Measurements from ENCODE around the gene FIBP. TPM values are rescaled to one million over a fixed set of nuclear protein-coding genes. Genes with fewer than 3 reads are reported as not detected.
A peak's percentile ranks its signal among the peaks of the same experiment; 100 is the strongest.

The FIBP gene
- total RNA-seq, 2 donors from 2014 or later: 41.9 to 53.5 TPM

- intact Hi-C loops (cut with DNase I): loop anchor here (5.0 kb wide), 1 partner anchor 101 kb away; no protein-coding TSS in a partner anchor
- H3K9ac ChIP-seq (ENCODE audit: low read depth in 2 of 2, low read length in 2 of 2): no peak overlapping the region
- H3K27me3 ChIP-seq: no peaks in the 10 kb centered on the region
- TF ChIP-seq, protein P1, sequence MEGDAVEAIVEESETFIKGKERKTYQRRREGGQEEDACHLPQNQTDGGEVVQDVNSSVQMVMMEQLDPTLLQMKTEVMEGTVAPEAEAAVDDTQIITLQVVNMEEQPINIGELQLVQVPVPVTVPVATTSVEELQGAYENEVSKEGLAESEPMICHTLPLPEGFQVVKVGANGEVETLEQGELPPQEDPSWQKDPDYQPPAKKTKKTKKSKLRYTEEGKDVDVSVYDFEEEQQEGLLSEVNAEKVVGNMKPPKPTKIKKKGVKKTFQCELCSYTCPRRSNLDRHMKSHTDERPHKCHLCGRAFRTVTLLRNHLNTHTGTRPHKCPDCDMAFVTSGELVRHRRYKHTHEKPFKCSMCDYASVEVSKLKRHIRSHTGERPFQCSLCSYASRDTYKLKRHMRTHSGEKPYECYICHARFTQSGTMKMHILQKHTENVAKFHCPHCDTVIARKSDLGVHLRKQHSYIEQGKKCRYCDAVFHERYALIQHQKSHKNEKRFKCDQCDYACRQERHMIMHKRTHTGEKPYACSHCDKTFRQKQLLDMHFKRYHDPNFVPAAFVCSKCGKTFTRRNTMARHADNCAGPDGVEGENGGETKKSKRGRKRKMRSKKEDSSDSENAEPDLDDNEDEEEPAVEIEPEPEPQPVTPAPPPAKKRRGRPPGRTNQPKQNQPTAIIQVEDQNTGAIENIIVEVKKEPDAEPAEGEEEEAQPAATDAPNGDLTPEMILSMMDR (IDR thresholded peaks at IDR 0.05): no peak
- peaks cover 7% of the 10 kb centered on the region for H3K36me3 ChIP-seq
- H3K4me1 ChIP-seq: peaks cover 5% of the 10 kb centered on the region
- no peak overlapping the region for H3K4me3 ChIP-seq
- H3K27ac ChIP-seq: no peak overlapping the region
- H3K9me3 ChIP-seq: no peaks in the 10 kb centered on the region
- DNase-seq: no peak
Measured at GRCh38 chr11:65885808-65886536, 2.3 kb downstream of the FIBP start.

DNA sequence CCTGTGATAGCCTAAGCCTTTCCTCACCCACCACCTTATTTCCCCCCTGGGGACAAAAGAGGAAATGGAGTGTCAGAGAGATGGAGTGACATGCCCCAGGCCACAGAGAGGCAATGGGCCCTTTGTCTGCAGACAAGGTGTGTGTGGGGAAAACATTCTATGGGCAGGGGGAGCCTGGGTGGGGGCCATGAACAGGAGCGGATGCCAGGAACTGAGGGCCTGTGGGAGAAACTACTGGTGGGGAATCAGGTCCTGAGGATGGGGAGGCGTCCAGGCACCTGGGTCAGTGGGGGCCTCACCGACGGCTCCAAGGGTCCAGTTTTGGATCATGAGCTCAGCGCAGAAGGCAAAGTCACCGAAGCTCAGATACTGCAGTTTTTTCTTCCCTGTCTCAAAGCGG is 3.0 kb downstream of the FIBP start:
- Histone ChIP-seq H3K36me3 (peaks cover 7% of the 10 kb centered on the region), H3K4me3 (no peak overlapping the region), H3K27ac (no peak overlapping the region), H3K9ac (ENCODE audit: low read depth in 2 of 2, low read length in 2 of 2) (no peak overlapping the region), H3K4me1 (peaks cover 5% of the 10 kb centered on the region), H3K27me3 (no peaks in the 10 kb centered on the region), H3K9me3 (no peaks in the 10 kb centered on the region)
- no peak for DNase-seq
- intact Hi-C loops (cut with DNase I): loop anchor here (5.0 kb wide), 1 partner anchor 102 kb away; no protein-coding TSS in a partner anchor
- TF ChIP-seq, protein P1 (IDR thresholded peaks at IDR 0.05): no peak

- TF ChIP-seq, protein P1 (IDR thresholded peaks at IDR 0.05): peak; percentile 98
- peaks cover 5% of the 10 kb centered on the region for H3K4me1 ChIP-seq
- intact Hi-C loops (cut with DNase I): loop anchor here (5.0 kb wide), 1 partner anchor 103 kb away; no protein-coding TSS in a partner anchor
- H3K4me3 ChIP-seq: no peak overlapping the region
- peaks cover 7% of the 10 kb centered on the region for H3K36me3 ChIP-seq
- H3K9ac ChIP-seq (ENCODE audit: low read depth in 2 of 2, low read length in 2 of 2): no peak overlapping the region
- no peak overlapping the region for H3K27ac ChIP-seq
- DNase-seq: peak; percentile 76
- H3K27me3 ChIP-seq: no peaks in the 10 kb centered on the region
- H3K9me3 ChIP-seq: no peaks in the 10 kb centered on the region
Measured at GRCh38 chr11:65884716-65885092, 3.6 kb downstream of the FIBP start.

GRCh38 chr11:65883786-65884715 is 4.2 kb downstream of the FIBP start:
- no peaks in the 10 kb centered on the region for H3K9me3 ChIP-seq
- peaks cover 5% of the 10 kb centered on the region for H3K4me1 ChIP-seq
- intact Hi-C loops (cut with DNase I): no loop called here
- DNase-seq: no peak
- peaks cover 7% of the 10 kb centered on the region for H3K36me3 ChIP-seq
- no peak overlapping the region for H3K27ac ChIP-seq
- TF ChIP-seq, protein P1 (IDR thresholded peaks at IDR 0.05): no peak
- H3K4me3 ChIP-seq: no peak overlapping the region
- H3K27me3 ChIP-seq: no peaks in the 10 kb centered on the region
- no peak overlapping the region for H3K9ac ChIP-seq (ENCODE audit: low read depth in 2 of 2, low read length in 2 of 2)

DNA sequence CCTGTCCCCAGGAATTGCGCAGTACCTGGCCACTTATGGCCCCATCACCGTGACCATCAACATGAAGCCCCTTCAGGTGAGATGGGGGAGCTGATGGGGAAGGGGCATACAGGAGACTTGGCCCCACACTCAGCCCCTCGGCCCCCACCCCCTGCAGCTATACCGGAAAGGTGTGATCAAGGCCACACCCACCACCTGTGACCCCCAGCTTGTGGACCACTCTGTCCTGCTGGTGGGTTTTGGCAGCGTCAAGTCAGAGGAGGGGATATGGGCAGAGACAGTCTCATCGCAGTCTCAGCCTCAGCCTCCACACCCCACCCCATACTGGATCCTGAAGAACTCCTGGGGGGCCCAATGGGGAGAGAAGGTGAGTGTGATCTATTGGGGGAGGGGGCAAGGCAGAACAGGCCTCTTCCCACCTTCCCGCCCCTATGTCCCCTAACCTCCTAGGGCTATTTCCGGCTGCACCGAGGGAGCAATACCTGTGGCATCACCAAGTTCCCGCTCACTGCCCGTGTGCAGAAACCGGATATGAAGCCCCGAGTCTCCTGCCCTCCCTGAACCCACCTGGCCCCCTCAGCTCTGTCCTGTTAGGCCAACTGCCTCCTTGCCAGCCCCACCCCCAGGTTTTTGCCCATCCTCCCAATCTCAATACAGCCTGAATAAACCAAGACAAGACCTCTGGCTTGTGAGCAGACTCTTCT is 5.1 kb downstream of the FIBP start:
- TF ChIP-seq, protein P1 (IDR thresholded peaks at IDR 0.05): no peak
- no peaks in the 10 kb centered on the region for H3K27me3 ChIP-seq
- no peak for DNase-seq
- no peak overlapping the region for H3K27ac ChIP-seq
- H3K9ac ChIP-seq (ENCODE audit: low read depth in 2 of 2, low read length in 2 of 2): no peak overlapping the region
- intact Hi-C loops (cut with DNase I): no loop called here
- H3K4me3 ChIP-seq: no peak overlapping the region
- peaks cover 7% of the 10 kb centered on the region for H3K36me3 ChIP-seq
- no peaks in the 10 kb centered on the region for H3K9me3 ChIP-seq
- peaks cover 5% of the 10 kb centered on the region for H3K4me1 ChIP-seq
